ENCODE measurements around the gene IL25. TPM values are rescaled to one million over a fixed set of nuclear protein-coding genes. Genes with fewer than 3 reads are reported as not detected.

IL25 gene
- polyA plus RNA-seq, 1 experiment: not detected

- Histone ChIP-seq H3K4me3 (ENCODE audit: low read depth, low read length) (no peak overlapping the region), H3K27me3 (ENCODE audit: control insufficient read depth, insufficient read depth, low read length) (peaks cover 7% of the 10 kb centered on the region), H3K36me3 (ENCODE audit: control insufficient read depth, insufficient read depth, low read length) (no peaks in the 10 kb centered on the region)
- no peak for TF ChIP-seq CTCF (IDR thresholded peaks at IDR 0.05; ENCODE audit: insufficient read depth, low read depth, low read length)
- POLR2A ChIA-PET: no interaction called here
- DNase-seq (ENCODE audit: low read depth): no peak
- CTCF ChIA-PET: no interaction called here
Measured at GRCh38 chr14:23405096-23405495, 32.5 kb downstream of the IL25 start.

DNA sequence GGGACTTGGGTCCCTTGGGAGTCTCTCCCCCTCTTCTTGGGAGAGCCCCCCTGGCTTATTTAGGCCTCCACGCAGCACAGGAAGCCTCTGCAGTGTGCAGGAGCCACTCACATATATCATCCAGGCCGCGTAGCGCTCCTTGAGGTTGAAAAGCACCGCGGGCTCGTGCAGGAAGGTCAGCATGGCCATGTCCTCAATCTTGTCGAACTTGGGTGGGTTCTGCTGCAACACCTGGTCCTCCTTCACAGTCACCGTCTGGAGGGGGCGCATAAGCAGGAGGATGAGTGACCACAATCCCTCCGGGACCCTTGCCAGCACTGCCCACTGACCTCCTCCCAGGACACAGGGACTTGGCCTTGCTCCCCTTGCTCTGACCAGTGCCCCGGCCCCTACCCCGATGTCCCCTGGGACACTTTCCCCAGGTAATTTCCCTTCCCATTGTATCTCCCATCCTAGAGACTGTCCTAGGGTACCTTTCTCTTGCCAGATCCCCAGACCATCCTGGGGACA is 33.0 kb downstream of the IL25 start:
- TF ChIP-seq CTCF (IDR thresholded peaks at IDR 0.05; ENCODE audit: insufficient read depth, low read depth, low read length): no peak
- ChIA-PET POLR2A (no interaction called here), CTCF (no interaction called here)
- no peak overlapping the region for H3K4me3 ChIP-seq (ENCODE audit: low read depth, low read length)
- no peak for DNase-seq (ENCODE audit: low read depth)
- no peaks in the 10 kb centered on the region for H3K36me3 ChIP-seq (ENCODE audit: control insufficient read depth, insufficient read depth, low read length)
- H3K27me3 ChIP-seq (ENCODE audit: control insufficient read depth, insufficient read depth, low read length): peaks cover 9% of the 10 kb centered on the region

GRCh38 chr14:23406244-23406643 is 33.6 kb downstream of the IL25 start:
- ChIA-PET CTCF (interaction anchor here (0.6 kb wide), 1 partner anchor 27 kb away, joined by 3 read pairs; no protein-coding TSS in a partner anchor), POLR2A (no interaction called here)
- Histone ChIP-seq H3K36me3 (ENCODE audit: control insufficient read depth, insufficient read depth, low read length) (no peaks in the 10 kb centered on the region), H3K4me3 (ENCODE audit: low read depth, low read length) (no peak overlapping the region), H3K27me3 (ENCODE audit: control insufficient read depth, insufficient read depth, low read length) (peaks cover 9% of the 10 kb centered on the region)
- no peak for DNase-seq (ENCODE audit: low read depth)
- no peak for TF ChIP-seq CTCF (IDR thresholded peaks at IDR 0.05; ENCODE audit: insufficient read depth, low read depth, low read length)

DNA sequence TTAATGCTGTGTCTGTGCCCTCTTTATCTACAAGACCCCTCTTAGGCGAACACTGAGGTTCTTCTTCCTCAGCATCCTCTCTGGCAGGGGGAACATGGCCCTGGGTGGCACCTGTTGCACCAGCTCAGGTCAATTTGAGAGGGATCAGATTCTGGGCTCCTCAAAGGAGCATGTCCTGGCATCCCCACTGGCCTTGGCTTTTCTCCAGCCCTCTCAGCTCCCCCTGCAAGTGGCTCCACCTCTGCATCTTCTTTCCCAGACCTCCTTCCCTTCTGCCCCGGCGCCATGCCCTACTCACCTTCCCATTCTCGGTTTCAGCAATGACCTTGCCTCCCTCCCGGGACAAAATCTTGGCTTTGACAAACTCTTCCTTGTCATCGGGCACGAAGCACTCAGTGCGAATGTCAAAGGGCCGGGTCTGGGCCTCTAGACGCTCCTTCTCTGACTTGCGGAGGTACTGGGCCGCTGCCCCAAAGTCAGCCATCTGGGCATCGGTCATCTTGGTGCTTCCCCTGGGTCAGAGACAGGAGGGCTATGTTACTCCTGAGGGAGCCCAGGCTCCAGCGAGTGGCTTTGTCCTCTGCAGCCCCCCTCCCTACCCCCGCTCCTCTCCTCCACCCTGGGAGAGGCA is 34.2 kb downstream of the IL25 start:
- no peaks in the 10 kb centered on the region for H3K36me3 ChIP-seq (ENCODE audit: control insufficient read depth, insufficient read depth, low read length)
- POLR2A ChIA-PET: no interaction called here
- H3K27me3 ChIP-seq (ENCODE audit: control insufficient read depth, insufficient read depth, low read length): peaks cover 9% of the 10 kb centered on the region
- CTCF ChIA-PET: no interaction called here
- no peak for DNase-seq (ENCODE audit: low read depth)
- TF ChIP-seq CTCF (IDR thresholded peaks at IDR 0.05; ENCODE audit: insufficient read depth, low read depth, low read length): no peak
- no peak overlapping the region for H3K4me3 ChIP-seq (ENCODE audit: low read depth, low read length)

GRCh38 chr14:23407516-23408306 is 35.1 kb downstream of the IL25 start, which contains the start of gene MYH6:
Gene MYH6, minus strand, starts transcription at chr14:23408273. Its CDS starts 1,050 bp downstream, at chr14:23407223.
- POLR2A ChIA-PET: no interaction called here
- no peak for TF ChIP-seq CTCF (IDR thresholded peaks at IDR 0.05; ENCODE audit: insufficient read depth, low read depth, low read length)
- H3K36me3 ChIP-seq (ENCODE audit: control insufficient read depth, insufficient read depth, low read length): no peaks in the 10 kb centered on the region
- DNase-seq (ENCODE audit: low read depth): no peak
- H3K4me3 ChIP-seq (ENCODE audit: low read depth, low read length): no peak within 1 kb of the TSS
- CTCF ChIA-PET: no interaction called here
- peaks cover 9% of the 10 kb centered on the region for H3K27me3 ChIP-seq (ENCODE audit: control insufficient read depth, insufficient read depth, low read length)

Measured in BJ (cell line).